Measurements from ENCODE around the gene ZNF25. TPM values are rescaled to one million over a fixed set of nuclear protein-coding genes. Genes with fewer than 3 reads are reported as not detected.

ZNF25 gene
- total RNA-seq, 4 donors from 2014 or later: 11.8 to 31.3 (median 27.3) TPM

- DNase-seq: no peak
- H3K9me3 ChIP-seq: no peaks in the 10 kb centered on the region
- no peak overlapping the region for H3K27ac ChIP-seq
- TF ChIP-seq CTCF (IDR thresholded peaks at IDR 0.05): no peak
- no peak for TF ChIP-seq POLR2A (IDR thresholded peaks at IDR 0.05)
- H3K27me3 ChIP-seq: no peaks in the 10 kb centered on the region
- H3K4me3 ChIP-seq: no peak overlapping the region
- no peaks in the 10 kb centered on the region for H3K36me3 ChIP-seq
- intact Hi-C loops (cut with DNase I; ENCODE audit: low total_unique reads): no loop called here
- no peaks in the 10 kb centered on the region for H3K4me1 ChIP-seq
Observed at GRCh38 chr10:37965006-37965405, 11.4 kb downstream of the ZNF25 start.

GRCh38 chr10:37960591-37961137 lies 15.8 kb downstream of the ZNF25 start:
- Histone ChIP-seq H3K27me3 (no peaks in the 10 kb centered on the region), H3K4me3 (no peak overlapping the region), H3K4me1 (no peaks in the 10 kb centered on the region), H3K27ac (no peak overlapping the region), H3K9me3 (no peaks in the 10 kb centered on the region), H3K36me3 (no peaks in the 10 kb centered on the region)
- intact Hi-C loops (cut with DNase I; ENCODE audit: low total_unique reads): no loop called here
- DNase-seq: no peak
- TF ChIP-seq POLR2A (IDR thresholded peaks at IDR 0.05) (no peak), CTCF (IDR thresholded peaks at IDR 0.05) (no peak)

GRCh38 chr10:37957841-37958240 lies 18.6 kb downstream of the ZNF25 start:
- intact Hi-C loops (cut with DNase I; ENCODE audit: low total_unique reads): no loop called here
- no peaks in the 10 kb centered on the region for H3K27me3 ChIP-seq
- DNase-seq: no peak
- no peaks in the 10 kb centered on the region for H3K9me3 ChIP-seq
- no peak overlapping the region for H3K4me3 ChIP-seq
- H3K4me1 ChIP-seq: no peaks in the 10 kb centered on the region
- H3K36me3 ChIP-seq: no peaks in the 10 kb centered on the region
- TF ChIP-seq POLR2A (IDR thresholded peaks at IDR 0.05) (no peak), CTCF (IDR thresholded peaks at IDR 0.05) (no peak)
- H3K27ac ChIP-seq: no peak overlapping the region

GRCh38 chr10:37952926-37953325 lies 23.5 kb downstream of the ZNF25 start:
- Histone ChIP-seq H3K4me3 (no peak overlapping the region), H3K27ac (no peak overlapping the region), H3K36me3 (no peaks in the 10 kb centered on the region), H3K27me3 (no peaks in the 10 kb centered on the region), H3K9me3 (no peaks in the 10 kb centered on the region), H3K4me1 (no peaks in the 10 kb centered on the region)
- no peak for DNase-seq
- TF ChIP-seq CTCF (IDR thresholded peaks at IDR 0.05): no peak
- TF ChIP-seq POLR2A (IDR thresholded peaks at IDR 0.05): no peak
- intact Hi-C loops (cut with DNase I; ENCODE audit: low total_unique reads): no loop called here

- Histone ChIP-seq H3K4me1 (no peaks in the 10 kb centered on the region), H3K36me3 (no peaks in the 10 kb centered on the region), H3K27me3 (no peaks in the 10 kb centered on the region), H3K4me3 (no peak overlapping the region), H3K9me3 (no peaks in the 10 kb centered on the region), H3K27ac (no peak overlapping the region)
- intact Hi-C loops (cut with DNase I; ENCODE audit: low total_unique reads): no loop called here
- DNase-seq: no peak
- TF ChIP-seq POLR2A (IDR thresholded peaks at IDR 0.05) (no peak), CTCF (IDR thresholded peaks at IDR 0.05) (no peak)
Observed at GRCh38 chr10:37952043-37952755, 24.2 kb downstream of the ZNF25 start.

All from uterus (tissue), 4 donors.